ENCODE data around the gene PFDN6. TPM values are rescaled to one million over a fixed set of nuclear protein-coding genes. Genes with fewer than 3 reads are reported as not detected.

Gene PFDN6
- total and polyA plus RNA-seq, 9 of the 15 experiments (the other 6 are each of a cell fraction or from before 2014, with no cell fraction given) = 6.8 to 475 (median 216) TPM

- Histone ChIP-seq H3K4me3 (peak overlapping the region; percentile 53), H3K79me2 (ENCODE audit: control insufficient read depth, insufficient read depth, low read length) (no peaks in the 10 kb centered on the region), H3K27me3 (ENCODE audit: control insufficient read depth in 2 of 2, insufficient read depth in 2 of 2, low read length in 2 of 2) (peaks cover 4 to 6% of the 10 kb centered on the region in 2 experiments; a peak in 2 of 5 replicates), H3K27ac (ENCODE audit: extremely low read depth, low read depth, low read length) (peak overlapping the region; percentile 81), H3K4me1 (replicated peaks in 1 of 2; ENCODE audit: control insufficient read depth in 2 of 2, insufficient read depth in 2 of 2, low read length in 2 of 2) (peaks cover 22 to 31% of the 10 kb centered on the region in 2 experiments), H3K9me1 (ENCODE audit: control insufficient read depth, insufficient read depth, low read length) (peaks cover 4% of the 10 kb centered on the region), H2AFZ (ENCODE audit: low read depth, low read length) (peak overlapping the region; percentile 99), H3K9me3 (replicated peaks; ENCODE audit: control insufficient read depth, insufficient read depth, low read depth, low read length) (no peaks in the 10 kb centered on the region), H3K4me2 (ENCODE audit: insufficient read depth, low read length) (peak overlapping the region; percentile 97), H4K20me1 (replicated peaks; ENCODE audit: control insufficient read depth, insufficient read depth, low read length) (no peaks in the 10 kb centered on the region), H3K9ac (ENCODE audit: insufficient read depth in 1 of 2, low read depth in 2 of 2, low read length in 2 of 2) (peak overlapping the region; percentile 79 to 87), H3K36me3 (ENCODE audit: control insufficient read depth, insufficient read depth, low read length) (peaks cover 19% of the 10 kb centered on the region)
- DNase-seq (ENCODE audit: extremely low read depth in 1 of 4, low spot score in 3 of 4) (no peak), FAIRE-seq (no peak), ATAC-seq (peak; percentile 25)
- ChIA-PET CTCF (ENCODE audit: low intra/inter-chr PET ratio) (interaction anchor here (0.5 to 3.6 kb wide), 11 partner anchors 48 to 504 kb away, joined by 3 to 24 read pairs (median 5); partner anchors contain the start of genes RXRB and SLC39A7), POLR2A (interaction anchor here (0.5 to 5.2 kb wide), 15 partner anchors 11 to 1767 kb away, joined by 3 to 57 read pairs (median 4); partner anchors contain the start of genes B3GALT4, HLA-DPA1, RING1 and RPS18)
- in situ Hi-C loops (cut with MboI) = loop anchor here (5.0 kb wide), 2 partner anchors 131 to 231 kb away; no protein-coding TSS in a partner anchor
- intact Hi-C loops (cut with micrococcal nuclease) = loop anchor here (1.0 to 2.0 kb wide), 4 partner anchors 48 to 234 kb away; partner anchors contain the start of genes RXRB and SLC39A7
- no TSS peak for BruUV-seq (replicated peaks)
- WGBS (ENCODE audit: insufficient coverage, low coverage, missing lambda C conversion rate) = 2% methylated on average over 18 of the region's 18 CpGs
- TF ChIP-seq GATA2 (CRISPR knock-in tag; IDR thresholded peaks at IDR 0.05) (no peak), HMG20B (CRISPR knock-in tag; IDR thresholded peaks at IDR 0.05) (no peak), NR3C1 (CRISPR knock-in tag; IDR thresholded peaks at IDR 0.05) (no peak), CREB5 (CRISPR knock-in tag; IDR thresholded peaks at IDR 0.05) (no peak), ERF (CRISPR knock-in tag; IDR thresholded peaks at IDR 0.05) (peak; percentile 19; the same call in 1 of the 2 replicates), SNAPC5 (CRISPR knock-in tag; IDR thresholded peaks at IDR 0.05) (no peak), ATF1 (CRISPR knock-in tag; IDR thresholded peaks at IDR 0.05) (no peak), ATF1 (tag; IDR thresholded peaks at IDR 0.05) (no peak), CREM (IDR thresholded peaks at IDR 0.05; ENCODE audit: low read depth) (no peak), ZNF717 (CRISPR knock-in tag; IDR thresholded peaks at IDR 0.05) (no peak), ZNF3 (CRISPR knock-in tag; IDR thresholded peaks at IDR 0.05) (no peak), ZNF253 (CRISPR knock-in tag; conservative IDR thresholded peaks at IDR 0.05) (no peak), ZBTB8A (IDR thresholded peaks at IDR 0.05; ENCODE audit: partially characterized antibody) (no peak), TSHZ1 (CRISPR knock-in tag; IDR thresholded peaks at IDR 0.05) (no peak), HDAC3 (IDR thresholded peaks at IDR 0.05; ENCODE audit: borderline replicate concordance, partially characterized antibody) (no peak), MBD2 (IDR thresholded peaks at IDR 0.05; ENCODE audit: borderline replicate concordance, low read depth) (no peak)
These were observed 40.8 kb upstream of the PFDN6 start for GRCh38 chr6:33248643-33248931.

Data from K562 (cell line).